Osteoblast (primary cell): Measurements from ENCODE around the gene LRRC73. TPM values are rescaled to one million over a fixed set of nuclear protein-coding genes. Genes with fewer than 3 reads are reported as not detected.

ENCODE experiments used
- DNase-seq: peaks from one replicate; pipeline ENCODE4 v3.0.0; 2011; ENCODE audit warnings: low spot score, mixed read lengths; ENCODE audit not compliant: insufficient read length; ENCODE audit errors: missing footprints
- H2AFZ ChIP-seq: 2 replicates; pipeline ENCODE4 v1.6.0; 2011; ENCODE audit warnings: mild to moderate bottlenecking, low read length
- H3K27ac ChIP-seq: 2 replicates; pipeline ENCODE4 v1.5.1; 2011; ENCODE audit warnings: mild to moderate bottlenecking, low read depth, low read length, moderate library complexity
- H3K27me3 ChIP-seq: 2 replicates; pipeline ENCODE4 v1.6.0; 2012; ENCODE audit warnings: mild to moderate bottlenecking, control low read depth, inconsistent platforms, low read length, moderate library complexity; ENCODE audit not compliant: insufficient read depth
- H3K36me3 ChIP-seq: 2 replicates; pipeline ENCODE4 v1.5.1; 2011; ENCODE audit warnings: mild to moderate bottlenecking, low read length, control low read depth, moderate library complexity; ENCODE audit not compliant: insufficient read depth
- H3K4me1 ChIP-seq: 2 replicates; pipeline ENCODE4 v1.5.1; 2011; ENCODE audit warnings: mild to moderate bottlenecking, low read length, control low read depth, moderate library complexity; ENCODE audit not compliant: insufficient read depth
- H3K4me2 ChIP-seq: 2 replicates; pipeline ENCODE4 v1.6.0; 2011; ENCODE audit warnings: mild to moderate bottlenecking, low read length; ENCODE audit not compliant: insufficient read depth
- H3K4me3 ChIP-seq: fragments of 200-600 bp; sonication (generic); 3 replicates; pipeline ENCODE4 v1.5.1; 2012; ENCODE audit warnings: mild to moderate bottlenecking, low read length, inconsistent platforms; ENCODE audit not compliant: insufficient read depth
- H3K79me2 ChIP-seq: 2 replicates; pipeline ENCODE4 v1.6.0; 2012; ENCODE audit warnings: mild to moderate bottlenecking, low read length, control low read depth, inconsistent platforms; ENCODE audit not compliant: insufficient read depth
- H3K9me3 ChIP-seq: 2 replicates; pipeline ENCODE4 v1.5.1; 2011; ENCODE audit warnings: low read depth, low read length, control low read depth
- H4K20me1 ChIP-seq: 2 replicates; pipeline ENCODE4 v1.6.0; 2012; ENCODE audit warnings: mild to moderate bottlenecking, low read length, control low read depth; ENCODE audit not compliant: insufficient read depth
- total RNA-seq: library from RNA; depleted of rRNA; stranded (reverse); fragments of >200 nt; gene quantifications from 2 replicates; pipeline ENCODE4 v1.2.3, GENCODE V29; 2012
- TF ChIP-seq, protein P1 (sequence below): IDR thresholded peaks from 2 replicates; pipeline ENCODE4 v1.5.1; 2011; ENCODE audit warnings: mild to moderate bottlenecking, low read depth, low read length, moderate library complexity; ENCODE audit errors: extremely low read depth

Gene LRRC73
- total RNA-seq, 1 donor = 0.36 TPM

DNA sequence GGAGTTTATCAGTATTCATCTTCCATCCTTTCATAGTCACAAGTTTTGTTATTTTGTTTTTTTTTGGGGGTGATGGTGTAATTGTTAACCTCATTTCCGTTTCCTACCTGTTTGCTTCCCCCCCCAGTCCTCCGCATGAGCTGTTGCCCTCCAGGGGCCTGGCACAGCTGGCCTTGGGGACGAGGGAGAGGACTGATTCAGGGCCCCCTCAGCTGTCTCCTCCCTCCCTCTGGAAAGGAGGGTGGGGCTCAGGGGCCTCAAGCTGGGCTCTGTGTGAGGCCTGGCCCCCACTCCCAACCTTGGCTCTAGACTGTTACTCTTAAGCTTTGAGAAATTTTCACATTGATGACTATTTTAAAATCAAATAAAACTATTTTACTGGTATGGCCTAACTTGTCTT, 4.0 kb downstream of the LRRC73 start:
- Histone ChIP-seq H3K27ac (no peak overlapping the region), H3K27me3 (no peaks in the 10 kb centered on the region), H3K4me1 (peaks cover 17% of the 10 kb centered on the region), H3K79me2 (no peaks in the 10 kb centered on the region), H4K20me1 (peaks cover 4% of the 10 kb centered on the region), H3K36me3 (peaks cover 38% of the 10 kb centered on the region), H2AFZ (no peak overlapping the region), H3K4me3 (no peak overlapping the region), H3K4me2 (no peak overlapping the region), H3K9me3 (no peaks in the 10 kb centered on the region)
- no peak for DNase-seq
- TF ChIP-seq, protein P1, sequence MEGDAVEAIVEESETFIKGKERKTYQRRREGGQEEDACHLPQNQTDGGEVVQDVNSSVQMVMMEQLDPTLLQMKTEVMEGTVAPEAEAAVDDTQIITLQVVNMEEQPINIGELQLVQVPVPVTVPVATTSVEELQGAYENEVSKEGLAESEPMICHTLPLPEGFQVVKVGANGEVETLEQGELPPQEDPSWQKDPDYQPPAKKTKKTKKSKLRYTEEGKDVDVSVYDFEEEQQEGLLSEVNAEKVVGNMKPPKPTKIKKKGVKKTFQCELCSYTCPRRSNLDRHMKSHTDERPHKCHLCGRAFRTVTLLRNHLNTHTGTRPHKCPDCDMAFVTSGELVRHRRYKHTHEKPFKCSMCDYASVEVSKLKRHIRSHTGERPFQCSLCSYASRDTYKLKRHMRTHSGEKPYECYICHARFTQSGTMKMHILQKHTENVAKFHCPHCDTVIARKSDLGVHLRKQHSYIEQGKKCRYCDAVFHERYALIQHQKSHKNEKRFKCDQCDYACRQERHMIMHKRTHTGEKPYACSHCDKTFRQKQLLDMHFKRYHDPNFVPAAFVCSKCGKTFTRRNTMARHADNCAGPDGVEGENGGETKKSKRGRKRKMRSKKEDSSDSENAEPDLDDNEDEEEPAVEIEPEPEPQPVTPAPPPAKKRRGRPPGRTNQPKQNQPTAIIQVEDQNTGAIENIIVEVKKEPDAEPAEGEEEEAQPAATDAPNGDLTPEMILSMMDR = no peak

DNA sequence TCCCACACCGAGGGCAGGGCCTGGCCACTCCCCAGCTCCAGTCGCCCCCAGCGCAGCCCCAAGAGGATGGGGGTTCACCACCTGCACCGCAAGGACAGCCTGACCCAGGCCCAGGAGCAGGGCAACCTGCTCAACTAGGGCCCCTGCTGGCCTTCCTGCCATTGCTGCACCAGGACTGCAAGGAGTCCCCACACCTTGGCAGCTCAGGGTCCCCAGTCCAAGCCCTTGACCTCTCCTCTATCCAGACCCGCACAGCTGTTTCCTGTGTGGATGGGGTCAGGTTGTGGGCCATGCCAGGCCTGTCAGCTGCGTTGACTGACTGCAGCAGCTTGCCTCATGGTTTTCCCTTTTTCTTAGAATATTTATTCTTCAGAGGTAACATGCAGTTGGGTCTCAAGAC, 4.4 kb downstream of the LRRC73 start:
- H4K20me1 ChIP-seq = peaks cover 3% of the 10 kb centered on the region

DNA sequence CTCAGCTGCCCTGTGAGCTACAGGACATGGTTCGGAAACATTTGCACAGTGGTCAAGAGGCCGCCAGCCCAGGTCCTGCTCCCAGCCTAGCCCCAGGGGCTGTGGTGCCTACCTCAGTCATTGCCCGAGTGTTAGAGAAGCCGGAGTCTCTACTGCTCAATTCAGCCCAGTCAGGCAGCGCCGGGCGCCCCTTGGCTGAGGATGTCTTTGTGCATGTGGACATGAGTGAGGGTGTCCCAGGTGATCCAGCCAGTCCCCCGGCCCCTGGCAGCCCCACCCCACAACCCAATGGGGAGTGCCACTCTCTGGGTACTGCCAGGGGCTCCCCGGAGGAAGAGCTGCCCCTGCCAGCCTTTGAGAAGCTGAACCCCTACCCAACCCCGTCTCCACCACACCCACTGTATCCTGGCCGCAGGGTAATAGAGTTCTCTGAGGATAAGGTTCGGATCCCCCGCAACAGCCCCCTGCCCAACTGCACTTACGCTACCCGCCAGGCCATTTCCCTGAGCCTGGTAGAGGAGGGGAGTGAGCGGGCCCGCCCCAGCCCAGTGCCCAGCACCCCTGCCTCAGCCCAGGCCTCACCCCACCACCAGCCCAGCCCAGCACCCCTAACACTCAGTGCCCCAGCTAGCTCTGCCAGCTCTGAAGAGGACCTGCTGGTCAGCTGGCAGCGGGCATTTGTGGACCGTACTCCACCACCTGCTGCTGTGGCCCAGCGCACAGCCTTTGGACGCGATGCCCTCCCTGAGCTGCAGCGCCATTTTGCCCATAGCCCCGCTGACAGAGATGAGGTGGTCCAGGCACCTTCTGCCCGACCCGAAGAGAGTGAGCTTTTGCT, 5.2 kb downstream of the LRRC73 start:
- no peak overlapping the region for H2AFZ ChIP-seq
- H3K4me3 ChIP-seq = no peak overlapping the region
- no peaks in the 10 kb centered on the region for H3K9me3 ChIP-seq
- no peaks in the 10 kb centered on the region for H3K79me2 ChIP-seq
- H3K36me3 ChIP-seq = peaks cover 45% of the 10 kb centered on the region
- no peak for DNase-seq
- peaks cover 10% of the 10 kb centered on the region for H3K4me1 ChIP-seq
- H3K27me3 ChIP-seq = no peaks in the 10 kb centered on the region
- TF ChIP-seq, protein P1 = no peak
- no peak overlapping the region for H3K27ac ChIP-seq
- H3K4me2 ChIP-seq = no peak overlapping the region
- peaks cover 3% of the 10 kb centered on the region for H4K20me1 ChIP-seq

More for the DNA sequence above, 4.4 kb downstream of the LRRC73 start:
- no peak overlapping the region for H3K27ac ChIP-seq
- no peak overlapping the region for H3K4me2 ChIP-seq
- peaks cover 38% of the 10 kb centered on the region for H3K36me3 ChIP-seq
- no peaks in the 10 kb centered on the region for H3K79me2 ChIP-seq
- no peaks in the 10 kb centered on the region for H3K9me3 ChIP-seq
- TF ChIP-seq, protein P1 = no peak
- DNase-seq = no peak
- H3K4me1 ChIP-seq = peaks cover 15% of the 10 kb centered on the region
- H2AFZ ChIP-seq = no peak overlapping the region
- H3K4me3 ChIP-seq = no peak overlapping the region
- H3K27me3 ChIP-seq = no peaks in the 10 kb centered on the region

DNA sequence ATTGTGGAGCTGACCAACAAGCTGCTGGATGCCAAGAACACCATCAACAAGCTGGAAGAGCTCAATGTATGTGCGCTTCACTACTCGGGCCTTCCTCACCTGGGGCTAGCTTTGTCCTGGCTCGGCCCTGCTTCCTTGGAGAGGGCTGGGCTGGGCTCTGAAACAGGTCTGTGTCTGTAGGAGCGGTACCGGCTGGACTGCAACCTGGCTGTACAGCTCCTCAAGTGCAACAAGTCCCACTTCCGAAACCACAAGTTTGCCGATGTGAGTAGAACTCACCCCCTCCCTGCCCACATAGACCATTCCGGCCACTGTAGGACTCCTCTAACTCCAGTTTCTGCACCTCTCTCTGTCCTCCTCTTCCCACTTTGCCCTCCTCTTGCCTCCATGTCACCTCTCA, 6.7 kb downstream of the LRRC73 start:
- Histone ChIP-seq H3K36me3 (peaks cover 59% of the 10 kb centered on the region), H3K9me3 (no peaks in the 10 kb centered on the region)

More for the DNA sequence above, 6.7 kb downstream of the LRRC73 start:
- DNase-seq = no peak
- Histone ChIP-seq H4K20me1 (peaks cover 3% of the 10 kb centered on the region), H3K4me2 (no peak overlapping the region), H3K79me2 (no peaks in the 10 kb centered on the region), H3K27ac (no peak overlapping the region), H3K4me1 (peaks cover under 1% of the 10 kb centered on the region), H2AFZ (no peak overlapping the region), H3K27me3 (no peaks in the 10 kb centered on the region), H3K4me3 (no peak overlapping the region)
- TF ChIP-seq, protein P1 = no peak
